ENCODE results near the gene SMIM44. TPM values are rescaled to one million over a fixed set of nuclear protein-coding genes. Genes with fewer than 3 reads are reported as not detected.

The SMIM44 gene
- total RNA-seq, 1 experiment from 2014 or later: not detected

DNA sequence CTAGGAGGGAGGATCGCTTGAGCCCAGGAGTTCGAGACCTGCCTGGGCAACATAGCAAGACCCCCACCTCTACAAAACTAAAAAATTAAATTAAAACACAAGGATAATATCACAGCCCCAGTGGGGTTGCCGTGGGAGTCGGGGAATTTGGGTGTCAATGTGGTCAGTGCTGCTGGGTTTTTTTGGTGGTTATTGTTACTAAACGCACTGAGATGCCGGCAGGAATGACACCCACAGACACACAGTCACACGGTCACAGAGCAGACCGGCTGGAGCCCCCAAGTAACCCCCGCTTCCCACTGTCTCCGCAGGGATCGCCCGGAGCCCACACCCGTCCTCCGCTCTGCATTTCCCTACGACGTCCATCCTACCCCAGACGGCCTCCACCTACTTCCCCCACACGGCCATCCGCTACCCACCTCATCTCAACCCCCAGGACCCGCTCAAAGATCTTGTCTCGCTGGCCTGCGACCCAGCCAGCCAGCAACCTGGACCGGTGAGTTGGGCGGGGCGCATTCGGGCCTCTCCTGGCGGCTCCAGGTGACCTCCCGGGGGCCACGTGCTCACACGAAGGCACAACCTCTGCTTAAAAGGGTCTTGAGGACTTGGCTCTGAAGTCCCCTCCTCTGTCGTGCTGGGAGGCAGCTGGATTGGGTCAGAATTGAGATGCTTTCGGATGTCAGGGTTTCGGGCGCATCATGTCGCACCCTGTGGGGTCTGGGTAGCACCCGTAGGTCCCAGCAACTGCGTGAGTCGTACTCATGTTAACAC is 30.9 kb downstream of the SMIM44 start:
- Mint-ChIP-seq H3K9me3 (no peaks in the 10 kb centered on the region), H3K36me3 (ENCODE audit: insufficient read depth in 1 of 3, low read depth in 3 of 3) (no peaks in the 10 kb centered on the region), H3K4me1 (peaks cover 4% of the 10 kb centered on the region in 2 experiments; a peak in 2 of 4 replicates), H3K27me3 (ENCODE audit: low read depth) (peaks cover 3% of the 10 kb centered on the region; the same call in 1 of the 2 replicates), H3K27ac (no peak overlapping the region; a peak in 1 of 7 replicates), H3K4me3 (no peak overlapping the region)
- H2BK20ac ChIP-seq (ENCODE audit: low read depth, low read length, poor library complexity, severe bottlenecking): no peak overlapping the region
- H3K4me2 ChIP-seq (ENCODE audit: insufficient read depth, insufficient read length, low read length): no peak overlapping the region
- no peak overlapping the region for H3K14ac ChIP-seq (ENCODE audit: insufficient read depth, low read length)
- no peak overlapping the region for H4K5ac ChIP-seq (ENCODE audit: insufficient read length, low read depth, low read length)
- H2BK5ac ChIP-seq (ENCODE audit: insufficient read length, low read length): no peak overlapping the region
- no peak overlapping the region for H3K18ac ChIP-seq (ENCODE audit: insufficient read length, low read depth, low read length)
- H4K20me1 ChIP-seq (ENCODE audit: control insufficient read depth, insufficient read depth, insufficient read length): peaks cover 2% of the 10 kb centered on the region
- no peaks in the 10 kb centered on the region for H3K79me2 ChIP-seq (ENCODE audit: insufficient read depth, low read length)
- no peak overlapping the region for H2BK120ac ChIP-seq (ENCODE audit: low read depth, low read length, poor library complexity, severe bottlenecking)
- H3K9ac ChIP-seq (ENCODE audit: extremely low read depth, insufficient read length, low read length): no peak overlapping the region
- no peak overlapping the region for H2BK12ac ChIP-seq (ENCODE audit: insufficient read length, low read depth, low read length)
- H4K8ac ChIP-seq (replicated peaks; ENCODE audit: insufficient read length, low read depth, low read length): no peak overlapping the region
- no peaks in the 10 kb centered on the region for H3K9me3 ChIP-seq (ENCODE audit: control insufficient read depth, low read depth, low read length)
- no peak overlapping the region for H3K56ac ChIP-seq (ENCODE audit: insufficient read length, low read depth, low read length)
- WGBS (ENCODE audit: extremely low coverage, insufficient read length, low lambda C conversion rate): no CpG with 5 or more reads among the region's 38 CpGs
- no peaks in the 10 kb centered on the region for H3K79me1 ChIP-seq (ENCODE audit: insufficient read depth, low read depth, low read length, poor library complexity, severe bottlenecking)
- H3K23me2 ChIP-seq (ENCODE audit: insufficient read length, low read depth, low read length, poor library complexity, severe bottlenecking): no peaks in the 10 kb centered on the region
- no peak overlapping the region for H3K27ac ChIP-seq (ENCODE audit: insufficient read length, low read depth, low read length)
- no peak overlapping the region for H3T11ph ChIP-seq (ENCODE audit: low read length)
- no peak overlapping the region for H3K4ac ChIP-seq (ENCODE audit: low read depth, low read length)
- DNase-seq: no peak
- TF ChIP-seq, protein P1, sequence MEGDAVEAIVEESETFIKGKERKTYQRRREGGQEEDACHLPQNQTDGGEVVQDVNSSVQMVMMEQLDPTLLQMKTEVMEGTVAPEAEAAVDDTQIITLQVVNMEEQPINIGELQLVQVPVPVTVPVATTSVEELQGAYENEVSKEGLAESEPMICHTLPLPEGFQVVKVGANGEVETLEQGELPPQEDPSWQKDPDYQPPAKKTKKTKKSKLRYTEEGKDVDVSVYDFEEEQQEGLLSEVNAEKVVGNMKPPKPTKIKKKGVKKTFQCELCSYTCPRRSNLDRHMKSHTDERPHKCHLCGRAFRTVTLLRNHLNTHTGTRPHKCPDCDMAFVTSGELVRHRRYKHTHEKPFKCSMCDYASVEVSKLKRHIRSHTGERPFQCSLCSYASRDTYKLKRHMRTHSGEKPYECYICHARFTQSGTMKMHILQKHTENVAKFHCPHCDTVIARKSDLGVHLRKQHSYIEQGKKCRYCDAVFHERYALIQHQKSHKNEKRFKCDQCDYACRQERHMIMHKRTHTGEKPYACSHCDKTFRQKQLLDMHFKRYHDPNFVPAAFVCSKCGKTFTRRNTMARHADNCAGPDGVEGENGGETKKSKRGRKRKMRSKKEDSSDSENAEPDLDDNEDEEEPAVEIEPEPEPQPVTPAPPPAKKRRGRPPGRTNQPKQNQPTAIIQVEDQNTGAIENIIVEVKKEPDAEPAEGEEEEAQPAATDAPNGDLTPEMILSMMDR (conservative IDR thresholded peaks at IDR 0.05): no peak
- H2BK15ac ChIP-seq (ENCODE audit: low read depth, low read length): no peak overlapping the region
- no peak overlapping the region for H4K91ac ChIP-seq (ENCODE audit: insufficient read length, low read depth, low read length)
- no peak overlapping the region for H2AK5ac ChIP-seq (ENCODE audit: insufficient read length, low read length)
- no peak overlapping the region for H3K23ac ChIP-seq (ENCODE audit: insufficient read length, low read depth, low read length)
- no peaks in the 10 kb centered on the region for H3K4me1 ChIP-seq (ENCODE audit: insufficient read depth, low read length)
- no peak overlapping the region for H2AFZ ChIP-seq (ENCODE audit: low read length)
- H3K27me3 ChIP-seq (ENCODE audit: insufficient read depth, low read length): no peaks in the 10 kb centered on the region; the same call in 1 of the 2 replicates
